Retinal pigment epithelial cell (primary cell): ENCODE results near the gene MAST4.
"Not testable (repeated sequence)": the region's sequence is repeated elsewhere in the genome, so short reads cannot be mapped to it uniquely, and the experiment has no call there.

ENCODE experiments used
- DNase-seq: peaks from one replicate; pipeline ENCODE4 v3.0.0-alpha.2; 2010; ENCODE audit warnings: low read depth
- H3K4me3 ChIP-seq: 2 replicates; pipeline ENCODE4 v1.5.1; 2011; ENCODE audit warnings: mild to moderate bottlenecking, low read length, control low read depth, moderate library complexity
- CTCF ChIP-seq: conservative IDR thresholded peaks from 2 replicates; pipeline ENCODE4 v1.5.1; 2011; ENCODE audit warnings: low read depth, low read length, control low read depth, inconsistent platforms

MAST4 gene

DNA sequence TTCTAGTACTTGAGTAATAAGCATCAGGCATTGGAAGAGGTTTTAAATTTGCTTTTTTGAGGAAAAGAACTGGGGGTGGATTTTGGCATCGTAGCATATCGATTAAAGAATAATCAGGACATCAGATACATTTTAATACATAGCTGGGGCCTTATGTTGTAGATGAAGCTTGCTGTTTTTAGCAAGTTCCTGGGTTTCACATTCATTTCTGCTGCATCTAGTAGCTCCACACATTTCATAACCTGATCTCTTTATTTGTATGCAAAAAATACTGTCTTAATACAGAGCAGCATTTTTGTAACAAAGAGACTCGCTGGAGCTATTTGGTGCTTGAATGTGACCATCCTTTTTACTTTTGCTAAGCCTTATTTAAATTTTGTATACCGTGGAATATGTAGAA lies 571.9 kb downstream of the MAST4 start:
- TF ChIP-seq CTCF: no peak
- H3K4me3 ChIP-seq: no peak overlapping the region
- no peak for DNase-seq

- TF ChIP-seq CTCF: no peak
- H3K4me3 ChIP-seq: no peak overlapping the region
- DNase-seq: no peak
Measured at GRCh38 chr5:67170767-67171166, 574.6 kb downstream of the MAST4 start.

- H3K4me3 ChIP-seq, DNase-seq: not testable (repeated sequence)
Measured at GRCh38 chr5:67173351-67173750, 577.2 kb downstream of the MAST4 start.

GRCh38 chr5:67173959-67174358 lies 577.8 kb downstream of the MAST4 start:
- no peak for TF ChIP-seq CTCF
- DNase-seq: no peak

DNA sequence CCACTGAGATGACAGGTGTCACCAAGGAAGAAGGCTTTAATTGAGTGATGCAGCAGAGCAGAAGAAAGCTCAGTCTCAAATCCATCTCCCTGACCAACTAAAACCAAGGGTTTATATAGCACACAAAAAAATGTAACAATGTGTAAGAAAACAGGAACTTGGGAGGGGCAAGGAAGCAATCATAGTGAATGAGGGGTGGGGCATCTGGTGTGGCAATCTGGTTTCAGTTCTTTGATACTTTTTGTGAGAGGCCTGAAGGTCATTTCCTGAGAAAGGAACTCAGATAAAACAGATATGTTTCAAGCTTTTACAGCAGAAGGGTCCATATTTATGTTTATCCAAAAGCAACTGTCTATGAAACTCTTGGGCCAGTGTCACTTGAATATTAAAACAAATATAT lies 580.7 kb downstream of the MAST4 start:
- no peak for TF ChIP-seq CTCF
- H3K4me3 ChIP-seq: no peak overlapping the region
- DNase-seq: no peak

More at GRCh38 chr5:67173959-67174358, 577.8 kb downstream of the MAST4 start:
- no peak overlapping the region for H3K4me3 ChIP-seq

- DNase-seq: no peak
- H3K4me3 ChIP-seq: no peak overlapping the region
- no peak for TF ChIP-seq CTCF
Measured at GRCh38 chr5:67178085-67178484, 581.9 kb downstream of the MAST4 start.

DNA sequence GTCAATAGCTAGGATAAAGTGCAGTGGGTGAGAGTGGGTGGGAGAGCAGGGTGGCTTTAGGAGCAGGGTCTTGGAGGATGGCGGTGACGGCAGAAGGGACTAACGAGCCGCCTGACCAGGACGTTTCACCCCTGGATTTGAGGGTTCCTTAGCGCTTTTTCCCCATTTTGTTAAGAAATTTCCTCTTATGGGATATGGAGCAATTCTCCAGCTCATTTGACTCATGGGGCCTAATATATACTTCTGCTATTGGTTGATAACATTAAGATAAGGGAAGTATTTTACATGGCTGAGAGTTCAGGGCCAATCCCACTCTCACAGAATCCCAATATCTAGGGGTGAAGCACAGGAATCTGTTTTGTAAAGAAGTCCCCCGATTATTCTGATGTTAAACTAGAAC lies 582.8 kb downstream of the MAST4 start:
- no peak overlapping the region for H3K4me3 ChIP-seq
- no peak for DNase-seq
- TF ChIP-seq CTCF: no peak
